K562 (cell line): ENCODE measurements around the gene SELENOW.
"Not testable (repeated sequence)": the region's sequence is repeated elsewhere in the genome, so short reads cannot be mapped to it uniquely, and the experiment has no call there.

Experiments
- CTCF ChIP-seq, 3 experiments: IDR thresholded peaks in 2 of 3; conservative IDR thresholded peaks in 1 of 3; 2 replicates each; pipeline ENCODE4 v1.5.1; 2011 to 2012; ENCODE audit warnings: low read length in 3 of 3, mild to moderate bottlenecking in 3 of 3, control low read depth in 2 of 3, improper control_type of control experiment in 1 of 3, inconsistent platforms in 1 of 3, low read depth in 1 of 3, mixed read lengths in 1 of 3, moderate library complexity in 1 of 3; ENCODE audit not compliant: insufficient read depth in 2 of 3
- ETV5 ChIP-seq: sonication (generic); formaldehyde crosslinking; IDR thresholded peaks from 2 replicates; pipeline ENCODE4 v1.4.0; 2020; ENCODE audit warnings: low read depth, mild to moderate bottlenecking, missing genetic modification reagents
- EZH2 ChIP-seq: IDR thresholded peaks from 2 replicates; pipeline ENCODE4 v1.6.1; 2012; ENCODE audit warnings: low read depth, mild to moderate bottlenecking, inconsistent platforms, low read length, borderline replicate concordance
- HCFC1 ChIP-seq: IDR thresholded peaks from 2 replicates; pipeline ENCODE4 v1.6.1; 2012; ENCODE audit warnings: low read depth, low read length, improper control_type of control experiment
- NFYB ChIP-seq: IDR thresholded peaks from 2 replicates; pipeline ENCODE4 v1.6.1; 2011; ENCODE audit warnings: mild to moderate bottlenecking, moderate library complexity; ENCODE audit not compliant: insufficient read length; ENCODE audit errors: extremely low read depth
- NR2C1 ChIP-seq, 2 experiments: fragments of 450-650 bp; IDR thresholded peaks; 2 replicates each; pipeline ENCODE4 v1.6.1; 2017; ENCODE audit warnings: mild to moderate bottlenecking in 2 of 2, antibody characterized with exemption in 1 of 2, inconsistent platforms in 1 of 2, missing compliant biosample characterization in 1 of 2, missing genetic modification characterization in 1 of 2
- POLR2A ChIP-seq: fragments of 450-650 bp; conservative IDR thresholded peaks from 2 replicates; pipeline ENCODE4 v1.6.1; 2016
- REST ChIP-seq, 2 experiments: fragments of 450-650 bp; formaldehyde crosslinking in 1 of 2; IDR thresholded peaks; 2 replicates each; pipeline versions ENCODE4 v1.4.0 to v1.6.1; 2014 to 2020; ENCODE audit warnings: mild to moderate bottlenecking in 2 of 2, borderline replicate concordance in 1 of 2, low read depth in 1 of 2
- SMAD1 ChIP-seq: fragments of 150-350 bp; IDR thresholded peaks from 2 replicates; pipeline ENCODE4 v1.6.1; 2014; ENCODE audit warnings: low read length, low read depth; ENCODE audit not compliant: partially characterized antibody
- TAF1 ChIP-seq: IDR thresholded peaks from 2 replicates; pipeline ENCODE4 v1.6.1; 2011; ENCODE audit warnings: mild to moderate bottlenecking, low read length, moderate library complexity; ENCODE audit not compliant: insufficient read depth, control insufficient read depth, severe bottlenecking; ENCODE audit errors: extremely low read depth
- ZBTB49 ChIP-seq: sonication (generic); formaldehyde crosslinking; IDR thresholded peaks from 2 replicates; pipeline ENCODE4 v1.8.0; 2022; ENCODE audit warnings: missing genetic modification reagents, mild to moderate bottlenecking, borderline replicate concordance
- ZNF583 ChIP-seq: fragments of 250-450 bp; sonication (Bioruptor Pico); IDR thresholded peaks from 2 replicates; pipeline ENCODE4 v1.4.0; 2020
- ZNF699 ChIP-seq: fragments of 250-450 bp; sonication (Bioruptor Pico); IDR thresholded peaks from 2 replicates; pipeline ENCODE4 v1.8.0; 2021; ENCODE audit warnings: mild to moderate bottlenecking, moderate library complexity; ENCODE audit not compliant: insufficient replicate concordance

- not testable (repeated sequence) for TF ChIP-seq HCFC1; TAF1; NFYB; SMAD1; CTCF (IDR thresholded peaks at IDR 0.05 in 2 of 3, conservative IDR thresholded peaks at IDR 0.05 in 1 of 3; ENCODE audit: insufficient read depth in 2 of 3, low read depth in 1 of 3, low read length in 3 of 3); ZNF699; POLR2A; ETV5 (CRISPR knock-in tag); REST (IDR thresholded peaks at IDR 0.05; ENCODE audit: borderline replicate concordance); REST (CRISPR knock-in tag; IDR thresholded peaks at IDR 0.05; ENCODE audit: low read depth); EZH2; ZNF583; ZBTB49 (CRISPR knock-in tag); NR2C1 (IDR thresholded peaks at IDR 0.05); NR2C1 (tag; IDR thresholded peaks at IDR 0.05)
These were observed 7.2 kb upstream of the SELENOW start for GRCh38 chr19:47771291-47771690.
